ENCODE data around the gene ZNF827. TPM values are rescaled to one million over a fixed set of nuclear protein-coding genes. Genes with fewer than 3 reads are reported as not detected.

ZNF827 gene
- total RNA-seq, 1 donor, result 16.3 TPM

- Histone ChIP-seq H4K20me1 (ENCODE audit: insufficient read depth, low read length) (no peaks in the 10 kb centered on the region), H3K4me3 (ENCODE audit: insufficient read depth, low read length) (peak overlapping the region; percentile 71), H3K9me3 (ENCODE audit: low read depth, low read length) (no peaks in the 10 kb centered on the region), H3K36me3 (ENCODE audit: insufficient read depth, low read length) (no peaks in the 10 kb centered on the region), H3K79me2 (ENCODE audit: insufficient read depth, low read length) (no peaks in the 10 kb centered on the region), H3K27me3 (ENCODE audit: insufficient read depth, low read length) (no peaks in the 10 kb centered on the region), H3K27ac (ENCODE audit: low read depth, low read length) (peak overlapping the region; percentile 99), H3K4me2 (ENCODE audit: insufficient read depth, low read length) (peak overlapping the region; percentile 82), H2AFZ (ENCODE audit: low read length) (peak overlapping the region; percentile 66), H3K4me1 (ENCODE audit: insufficient read depth, low read length) (peaks cover 42% of the 10 kb centered on the region)
- DNase-seq (ENCODE audit: insufficient read length, low spot score, missing footprints), result peak; percentile 97
- no peak for TF ChIP-seq CTCF (IDR thresholded peaks at IDR 0.05; ENCODE audit: extremely low read depth, low read depth, low read length)
Observed at GRCh38 chr4:145732895-145733880, 205.4 kb downstream of the ZNF827 start.

GRCh38 chr4:145732001-145732815, 206.4 kb downstream of the ZNF827 start:
- Histone ChIP-seq H3K79me2 (ENCODE audit: insufficient read depth, low read length) (no peaks in the 10 kb centered on the region), H3K4me3 (ENCODE audit: insufficient read depth, low read length) (peak overlapping the region; percentile 71), H3K4me1 (ENCODE audit: insufficient read depth, low read length) (peaks cover 42% of the 10 kb centered on the region)

GRCh38 chr4:145731028-145731427, 207.6 kb downstream of the ZNF827 start:
- H3K4me3 ChIP-seq (ENCODE audit: insufficient read depth, low read length), result no peak overlapping the region
- no peaks in the 10 kb centered on the region for H3K27me3 ChIP-seq (ENCODE audit: insufficient read depth, low read length)
- no peaks in the 10 kb centered on the region for H4K20me1 ChIP-seq (ENCODE audit: insufficient read depth, low read length)
- H3K27ac ChIP-seq (ENCODE audit: low read depth, low read length), result no peak overlapping the region
- H2AFZ ChIP-seq (ENCODE audit: low read length), result no peak overlapping the region
- no peaks in the 10 kb centered on the region for H3K9me3 ChIP-seq (ENCODE audit: low read depth, low read length)
- H3K4me2 ChIP-seq (ENCODE audit: insufficient read depth, low read length), result no peak overlapping the region
- TF ChIP-seq CTCF (IDR thresholded peaks at IDR 0.05; ENCODE audit: extremely low read depth, low read depth, low read length), result no peak
- H3K4me1 ChIP-seq (ENCODE audit: insufficient read depth, low read length), result peaks cover 32% of the 10 kb centered on the region
- no peaks in the 10 kb centered on the region for H3K36me3 ChIP-seq (ENCODE audit: insufficient read depth, low read length)
- DNase-seq (ENCODE audit: insufficient read length, low spot score, missing footprints), result peak; percentile 85
- H3K79me2 ChIP-seq (ENCODE audit: insufficient read depth, low read length), result no peaks in the 10 kb centered on the region

More at GRCh38 chr4:145732001-145732815, 206.4 kb downstream of the ZNF827 start:
- H4K20me1 ChIP-seq (ENCODE audit: insufficient read depth, low read length), result no peaks in the 10 kb centered on the region
- no peaks in the 10 kb centered on the region for H3K27me3 ChIP-seq (ENCODE audit: insufficient read depth, low read length)
- no peak for TF ChIP-seq CTCF (IDR thresholded peaks at IDR 0.05; ENCODE audit: extremely low read depth, low read depth, low read length)
- peak overlapping the region; percentile 90 for H3K27ac ChIP-seq (ENCODE audit: low read depth, low read length)
- no peaks in the 10 kb centered on the region for H3K9me3 ChIP-seq (ENCODE audit: low read depth, low read length)
- peak overlapping the region; percentile 75 for H3K4me2 ChIP-seq (ENCODE audit: insufficient read depth, low read length)
- peak overlapping the region; percentile 76 for H2AFZ ChIP-seq (ENCODE audit: low read length)
- peak; percentile 63 for DNase-seq (ENCODE audit: insufficient read length, low spot score, missing footprints)
- H3K36me3 ChIP-seq (ENCODE audit: insufficient read depth, low read length), result no peaks in the 10 kb centered on the region

Data from osteoblast (primary cell).